Naive thymus-derived CD4-positive, alpha-beta T cell (primary cell): ENCODE data around the gene OVOL3. TPM values are rescaled to one million over a fixed set of nuclear protein-coding genes. Genes with fewer than 3 reads are reported as not detected.

Source experiments
- ATAC-seq: fragments of 150-1000 bp; cut with Tn5 transposase; 2 replicates; pipeline ENCODE4 v1.10.0; 2021; ENCODE audit warnings: mild to moderate bottlenecking, moderate library complexity
- CTCF ChIA-PET: fragments of 350-600 bp; sonication (Branson Sonifier 250); formaldehyde crosslinking; loops from one replicate; lab custom pipeline; 2021; ENCODE audit warnings: antibody characterized with exemption; lab: Charles Lee
- POLR2A ChIA-PET: fragments of 350-600 bp; sonication (Branson Sonifier 250); formaldehyde crosslinking; loops from one replicate; lab custom pipeline; 2021; ENCODE audit warnings: antibody characterized with exemption, inconsistent platforms; lab: Charles Lee
- DNase-seq, 9 donors: peaks; one replicate each; pipeline versions ENCODE4 v3.0.0 to v3.0.0-alpha.2; 2020 to 2022; ENCODE audit warnings: mixed read lengths in 1 of 9
- H3K27ac ChIP-seq: one replicate; pipeline ENCODE4 v1.7.0; 2013; ENCODE audit warnings: mild to moderate bottlenecking, low read depth, low read length, moderate library complexity
- H3K27me3 ChIP-seq, 2 donors: one replicate each; pipeline ENCODE4 v1.7.0; 2013; ENCODE audit warnings: low read length in 2 of 2, mild to moderate bottlenecking in 2 of 2, moderate library complexity in 2 of 2; ENCODE audit not compliant: control insufficient read depth in 2 of 2, insufficient read depth in 2 of 2
- H3K36me3 ChIP-seq, 3 experiments: 1 replicate in 2 of 3; 2 replicates in 1 of 3; pipeline ENCODE4 v1.7.0; 2013; ENCODE audit warnings: low read length in 3 of 3, mild to moderate bottlenecking in 3 of 3, moderate library complexity in 1 of 3; ENCODE audit not compliant: insufficient read depth in 3 of 3, control insufficient read depth in 2 of 3
- H3K4me1 ChIP-seq, 2 donors: one replicate each; pipeline ENCODE4 v1.7.0; 2013; ENCODE audit warnings: low read length in 2 of 2, mild to moderate bottlenecking in 2 of 2, moderate library complexity in 1 of 2; ENCODE audit not compliant: control insufficient read depth in 2 of 2, insufficient read depth in 2 of 2
- H3K4me3 ChIP-seq: 2 replicates; pipeline ENCODE4 v1.7.0; 2013; ENCODE audit warnings: mild to moderate bottlenecking, low read length
- H3K9me3 ChIP-seq, 3 experiments: 1 replicate in 2 of 3; 2 replicates in 1 of 3; pipeline ENCODE4 v1.7.0; 2013; ENCODE audit warnings: low read length in 3 of 3; ENCODE audit not compliant: control insufficient read depth in 2 of 3
- H3K27ac Mint-ChIP-seq, 9 donors: one replicate each; pipeline ENCODE4 v1.8.0; 2020 to 2022; ENCODE audit warnings: mixed read lengths in 9 of 9, mild to moderate bottlenecking in 8 of 9, moderate library complexity in 5 of 9, inconsistent platforms in 2 of 9
- H3K27me3 Mint-ChIP-seq, 5 donors: one replicate each; pipeline ENCODE4 v1.8.0; 2021 to 2022; ENCODE audit warnings: mixed read lengths in 5 of 5, mild to moderate bottlenecking in 1 of 5
- H3K36me3 Mint-ChIP-seq, 5 donors: one replicate each; pipeline ENCODE4 v1.8.0; 2020 to 2022; ENCODE audit warnings: mixed read lengths in 5 of 5, mild to moderate bottlenecking in 3 of 5, inconsistent platforms in 1 of 5
- H3K4me1 Mint-ChIP-seq, 7 donors: one replicate each; pipeline ENCODE4 v1.8.0; 2020 to 2022; ENCODE audit warnings: mixed read lengths in 7 of 7, mild to moderate bottlenecking in 3 of 7, inconsistent platforms in 1 of 7
- H3K4me3 Mint-ChIP-seq, 10 donors: one replicate each; pipeline ENCODE4 v1.8.0; 2020 to 2022; ENCODE audit warnings: mild to moderate bottlenecking in 10 of 10, mixed read lengths in 10 of 10, moderate library complexity in 6 of 10, inconsistent platforms in 2 of 10
- H3K9me3 Mint-ChIP-seq, 11 donors: one replicate each; pipeline ENCODE4 v1.8.0; 2020 to 2022; ENCODE audit warnings: mixed read lengths in 11 of 11, mild to moderate bottlenecking in 4 of 11, inconsistent platforms in 1 of 11, moderate library complexity in 1 of 11
- intact Hi-C, 2 donors: fragments of 100-400 bp; cut with micrococcal nuclease; formaldehyde crosslinking; loops; one replicate each; pipeline ENCODE4 v1.15.1; 2023
- polyA plus RNA-seq, 2 donors: library from polyadenylated mRNA; unstranded; fragments of 300-500 nt; fragmentation: Illumina TruSeq; gene quantifications; one replicate each; pipeline ENCODE4 v1.2.3, GENCODE V29; 2021
- total RNA-seq, 6 experiments: library from RNA in 5 of 6; stranded (reverse) in 5 of 6; gene quantifications; 1 replicate in 5 of 6; 2 replicates in 1 of 6; pipeline ENCODE4 v1.2.3 and lab custom pipeline; 2021 to 2026

The OVOL3 gene
- total and polyA plus RNA-seq, 7 experiments from 2014 or later: not detected

GRCh38 chr19:36139120-36139472 is 28.2 kb downstream of the OVOL3 start:
- peaks cover 6 to 9% of the 10 kb centered on the region in 2 donors for H3K4me1 ChIP-seq
- ChIA-PET CTCF (interaction anchor here (1.5 to 1.7 kb wide), 2 partner anchors 11 kb away, joined by 4 to 8 read pairs; no protein-coding TSS in a partner anchor), POLR2A (interaction anchor here (0.6 to 4.3 kb wide), 9 partner anchors 11 to 1231 kb away, joined by 3 to 26 read pairs (median 4); partner anchors contain the start of genes POLR2I, TBCB, THAP8 and ZNF146)
- Mint-ChIP-seq H3K27ac (peak overlapping the region; percentile 85 to 97 (median 91)), H3K4me3 (peak overlapping the region; percentile 91 to 98 (median 95)), H3K4me1 (peaks cover 10 to 25% (median 15%) of the 10 kb centered on the region in 7 donors), H3K36me3 (peaks cover 0 to 20% (median 9%) of the 10 kb centered on the region in 5 donors), H3K9me3 (peaks cover 0 to 2% (median 0%) of the 10 kb centered on the region in 11 donors), H3K27me3 (no peaks in the 10 kb centered on the region)
- intact Hi-C loops: loop anchor here (1.0 kb wide), 3 partner anchors 11 to 75 kb away; partner anchors contain the start of gene ZNF565 (in 1 of the 2)
- H3K9me3 ChIP-seq: no peaks in the 10 kb centered on the region
- H3K27me3 ChIP-seq: no peaks in the 10 kb centered on the region
- H3K36me3 ChIP-seq: peaks cover 0 to 25% (median 6%) of the 10 kb centered on the region in 3 experiments
- DNase-seq (no peak), ATAC-seq (no peak)
- peak overlapping the region; percentile 99 for H3K4me3 ChIP-seq
- peak overlapping the region; percentile 87 for H3K27ac ChIP-seq

GRCh38 chr19:36139473-36140303 is 28.7 kb downstream of the OVOL3 start, which contains the start of gene CAPNS1:
Gene CAPNS1, plus strand, starts transcription at chr19:36140066. Its CDS starts 946 bp downstream, at chr19:36141012.
- peaks cover 0 to 28% (median 6%) of the 10 kb centered on the region in 3 experiments for H3K36me3 ChIP-seq
- H3K4me3 ChIP-seq: peak within 1 kb of the TSS; percentile 99
- peak within 1 kb of the TSS; percentile 87 for H3K27ac ChIP-seq
- peaks cover 0 to 23% (median 12%) of the 10 kb centered on the region in 5 donors for H3K36me3 Mint-ChIP-seq
- H3K27me3 ChIP-seq: no peaks in the 10 kb centered on the region
- ChIA-PET CTCF (interaction anchor here (1.5 kb wide), 1 partner anchor 12 kb away, joined by 4 read pairs; no protein-coding TSS in a partner anchor), POLR2A (interaction anchor here (0.6 to 4.3 kb wide), 9 partner anchors 9 to 1231 kb away, joined by 3 to 26 read pairs (median 4); partner anchors contain the start of genes POLR2I, TBCB, THAP8 and ZNF146)
- H3K9me3 ChIP-seq: no peaks in the 10 kb centered on the region
- H3K27ac Mint-ChIP-seq: peak within 1 kb of the TSS; percentile 85 to 97 (median 91)
- peaks cover 0 to 2% (median 0%) of the 10 kb centered on the region in 11 donors for H3K9me3 Mint-ChIP-seq
- intact Hi-C loops: loop anchor here (1.0 to 5.0 kb wide), 7 partner anchors 11 to 713 kb away; partner anchors contain the start of genes ZNF345 (in 2 of the 2), ZNF565 (in 2 of the 2) and ZNF850 (in 2 of the 2)
- H3K27me3 Mint-ChIP-seq: no peaks in the 10 kb centered on the region
- peak within 1 kb of the TSS; percentile 91 to 98 (median 95) for H3K4me3 Mint-ChIP-seq
- ATAC-seq (peak; percentile 83), DNase-seq (peak; percentile 82 to 95 (median 86))
- peaks cover 10 to 25% (median 15%) of the 10 kb centered on the region in 7 donors for H3K4me1 Mint-ChIP-seq
- peaks cover 6 to 9% of the 10 kb centered on the region in 2 donors for H3K4me1 ChIP-seq

GRCh38 chr19:36140304-36141038 is 29.5 kb downstream of the OVOL3 start:
- H3K27ac Mint-ChIP-seq: peak overlapping the region; percentile 85 to 97 (median 91)
- peaks cover 10 to 25% (median 15%) of the 10 kb centered on the region in 7 donors for H3K4me1 Mint-ChIP-seq
- Histone ChIP-seq H3K9me3 (no peaks in the 10 kb centered on the region), H3K4me1 (peaks cover 6 to 9% of the 10 kb centered on the region in 2 donors), H3K27ac (peak overlapping the region; percentile 87), H3K36me3 (peaks cover 4 to 35% (median 7%) of the 10 kb centered on the region in 3 experiments), H3K4me3 (peak overlapping the region; percentile 99), H3K27me3 (no peaks in the 10 kb centered on the region)
- H3K36me3 Mint-ChIP-seq: peaks cover 0 to 26% (median 13%) of the 10 kb centered on the region in 5 donors
- no peaks in the 10 kb centered on the region for H3K27me3 Mint-ChIP-seq
- intact Hi-C loops: loop anchor here (1.0 to 5.0 kb wide), 10 partner anchors 12 to 712 kb away; partner anchors contain the start of genes TBCB (in 2 of the 2), THAP8 (in 2 of the 2), WDR62 (in 2 of the 2) and ZNF345 (in 2 of the 2)
- ATAC-seq: peak; percentile 21
- peaks cover 0 to 2% (median 0%) of the 10 kb centered on the region in 11 donors for H3K9me3 Mint-ChIP-seq
- DNase-seq: peak in 4 of 9 donors; percentile 23 to 63 (median 43)
- ChIA-PET CTCF (interaction anchor here (1.5 kb wide), 1 partner anchor 13 kb away, joined by 4 read pairs; no protein-coding TSS in a partner anchor), POLR2A (interaction anchor here (1.0 to 4.3 kb wide), 8 partner anchors 10 to 1230 kb away, joined by 3 to 26 read pairs (median 4); partner anchors contain the start of genes POLR2I, TBCB, ZNF146 and ZNF527)
- H3K4me3 Mint-ChIP-seq: peak overlapping the region; percentile 91 to 98 (median 95)

- ChIA-PET POLR2A (interaction anchor here (1.2 to 4.3 kb wide), 4 partner anchors 10 to 26 kb away, joined by 6 to 26 read pairs (median 12); partner anchors contain the start of genes POLR2I and TBCB), CTCF (no interaction called here)
- intact Hi-C loops: loop anchor here (1.0 to 5.0 kb wide), 8 partner anchors 26 to 711 kb away; partner anchors contain the start of genes TBCB (in 2 of the 2), THAP8 (in 2 of the 2), WDR62 (in 2 of the 2) and ZNF345 (in 2 of the 2)
- H3K27ac Mint-ChIP-seq: peak overlapping the region; percentile 85 to 98 (median 91)
- Histone ChIP-seq H3K27me3 (no peaks in the 10 kb centered on the region), H3K9me3 (no peaks in the 10 kb centered on the region), H3K36me3 (peaks cover 10 to 44% (median 12%) of the 10 kb centered on the region in 3 experiments), H3K4me1 (peaks cover 6 to 9% of the 10 kb centered on the region in 2 donors), H3K4me3 (peak overlapping the region; percentile 99), H3K27ac (peak overlapping the region; percentile 87)
- ATAC-seq (peak; percentile 90), DNase-seq (peak; percentile 84 to 94 (median 89))
- peak overlapping the region; percentile 91 to 98 (median 95) for H3K4me3 Mint-ChIP-seq
- no peaks in the 10 kb centered on the region for H3K27me3 Mint-ChIP-seq
- peaks cover 0 to 2% (median 0%) of the 10 kb centered on the region in 11 donors for H3K9me3 Mint-ChIP-seq
- H3K4me1 Mint-ChIP-seq: peaks cover 11 to 25% (median 15%) of the 10 kb centered on the region in 7 donors
- H3K36me3 Mint-ChIP-seq: peaks cover 0 to 27% (median 14%) of the 10 kb centered on the region in 5 donors
Measured at GRCh38 chr19:36141039-36141927, 30.3 kb downstream of the OVOL3 start.

GRCh38 chr19:36142046-36142445 is 31.1 kb downstream of the OVOL3 start:
- intact Hi-C loops: loop anchor here (5.0 kb wide), 2 partner anchors 630 to 710 kb away; partner anchors contain the start of genes ZNF345 (in 1 of the 2) and ZNF850 (in 1 of the 2)
- ATAC-seq (no peak), DNase-seq (no peak)
- no peaks in the 10 kb centered on the region for H3K27me3 ChIP-seq
- CTCF ChIA-PET: interaction anchor here (1.2 kb wide), 1 partner anchor 14 kb away, joined by 3 read pairs; no protein-coding TSS in a partner anchor
- no peaks in the 10 kb centered on the region for H3K9me3 ChIP-seq
- H3K4me1 Mint-ChIP-seq: peaks cover 11 to 19% (median 15%) of the 10 kb centered on the region in 7 donors
- peaks cover 6 to 9% of the 10 kb centered on the region in 2 donors for H3K4me1 ChIP-seq
- peaks cover 2 to 34% (median 16%) of the 10 kb centered on the region in 5 donors for H3K36me3 Mint-ChIP-seq
- H3K27me3 Mint-ChIP-seq: no peaks in the 10 kb centered on the region
- H3K9me3 Mint-ChIP-seq: peaks cover 0 to 2% (median 0%) of the 10 kb centered on the region in 11 donors
- no peak overlapping the region for H3K27ac ChIP-seq
- peaks cover 10 to 51% (median 12%) of the 10 kb centered on the region in 3 experiments for H3K36me3 ChIP-seq
- H3K4me3 ChIP-seq: no peak overlapping the region
- H3K4me3 Mint-ChIP-seq: peak overlapping the region in 5 of 10 donors; percentile 10 to 91 (median 33)
- POLR2A ChIA-PET: interaction anchor here (1.2 kb wide), 1 partner anchor 27 kb away, joined by 7 read pairs; the partner anchor contains the start of genes POLR2I and TBCB
- peak overlapping the region in 5 of 9 donors; percentile 51 to 98 (median 78) for H3K27ac Mint-ChIP-seq
